Measurements from ENCODE around the gene SSR4. TPM values are rescaled to one million over a fixed set of nuclear protein-coding genes. Genes with fewer than 3 reads are reported as not detected.

The SSR4 gene
- total RNA-seq, 1 donor from 2014 or later, result 401 TPM

DNA sequence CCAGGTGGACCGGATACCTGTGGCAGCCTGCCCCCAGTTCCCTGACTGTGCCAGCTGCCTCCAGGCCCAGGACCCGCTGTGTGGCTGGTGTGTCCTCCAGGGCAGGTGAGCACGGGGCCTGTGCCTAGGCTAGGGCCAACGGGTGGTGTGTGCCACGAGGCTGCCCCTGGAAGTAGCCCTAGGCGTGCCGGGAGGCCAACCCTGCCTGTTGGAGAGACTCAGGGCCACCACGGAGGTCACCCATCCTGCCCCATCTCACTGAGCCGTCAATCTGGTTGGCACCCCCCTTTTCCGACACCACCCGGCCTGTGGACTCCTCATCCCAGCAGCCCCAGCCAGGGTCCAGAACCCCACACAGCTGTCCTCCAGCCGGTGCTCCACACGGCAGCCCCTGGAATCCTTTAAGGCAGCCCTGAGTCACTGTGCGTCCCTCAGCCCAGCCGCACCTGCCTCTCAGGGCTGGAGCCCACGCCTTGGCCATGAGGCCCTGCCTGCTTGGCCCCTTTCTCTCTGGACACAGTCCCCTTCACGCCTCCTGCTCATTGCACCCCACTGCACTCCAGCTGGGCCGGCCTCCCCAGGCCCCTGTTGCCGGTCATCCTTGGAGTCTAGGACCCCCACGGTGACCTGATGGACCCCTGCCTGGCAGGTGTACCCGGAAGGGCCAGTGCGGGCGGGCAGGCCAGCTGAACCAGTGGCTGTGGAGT lies 25.2 kb upstream of the SSR4 start:
- no peak for DNase-seq (ENCODE audit: low spot score)

GRCh38 chrX:153769865-153770600 lies 24.4 kb upstream of the SSR4 start:
- no peak for DNase-seq (ENCODE audit: low spot score)

GRCh38 chrX:153770601-153771414 lies 23.7 kb upstream of the SSR4 start:
- no peak for DNase-seq (ENCODE audit: low spot score)

DNA sequence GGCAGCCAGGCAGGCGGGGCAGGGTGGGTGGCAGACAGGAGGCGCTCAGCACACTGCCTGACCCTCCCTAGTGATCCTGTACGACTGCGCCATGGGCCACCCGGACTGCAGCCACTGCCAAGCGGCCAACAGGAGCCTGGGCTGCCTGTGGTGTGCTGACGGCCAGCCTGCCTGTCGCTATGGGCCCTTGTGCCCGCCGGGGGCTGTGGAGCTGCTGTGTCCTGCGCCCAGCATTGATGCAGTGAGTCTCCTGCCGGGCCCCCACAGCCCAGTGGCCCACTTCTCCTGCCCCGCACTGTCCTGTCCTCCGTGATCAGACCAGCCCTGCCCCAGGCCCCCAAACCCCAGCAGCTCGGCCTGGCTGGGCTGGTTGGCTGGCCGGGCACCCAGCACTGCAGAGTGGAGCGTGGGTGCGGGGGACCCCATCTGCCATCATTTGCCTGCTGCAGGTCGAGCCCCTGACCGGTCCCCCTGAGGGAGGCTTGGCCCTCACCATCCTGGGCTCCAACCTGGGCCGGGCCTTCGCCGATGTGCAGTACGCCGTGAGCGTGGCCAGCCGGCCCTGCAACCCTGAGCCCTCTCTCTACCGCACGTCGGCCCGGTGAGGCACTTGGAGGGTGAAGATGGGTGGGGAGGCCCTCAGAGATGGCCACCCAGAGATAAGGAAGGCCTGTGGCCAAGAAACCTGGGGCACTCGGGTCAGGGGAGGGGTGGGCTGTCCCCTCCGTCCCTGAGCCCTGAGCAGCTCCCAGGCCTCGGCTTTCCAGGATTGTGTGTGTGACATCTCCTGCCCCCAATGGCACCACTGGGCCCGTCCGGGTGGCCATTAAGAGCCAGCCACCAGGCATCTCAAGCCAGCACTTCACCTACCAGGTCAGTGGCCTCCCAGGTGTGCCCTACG lies 22.8 kb upstream of the SSR4 start:
- DNase-seq (ENCODE audit: low spot score), result no peak

- no peak for DNase-seq (ENCODE audit: low spot score)
Measured at GRCh38 chrX:153772316-153773217, 21.9 kb upstream of the SSR4 start.

DNA sequence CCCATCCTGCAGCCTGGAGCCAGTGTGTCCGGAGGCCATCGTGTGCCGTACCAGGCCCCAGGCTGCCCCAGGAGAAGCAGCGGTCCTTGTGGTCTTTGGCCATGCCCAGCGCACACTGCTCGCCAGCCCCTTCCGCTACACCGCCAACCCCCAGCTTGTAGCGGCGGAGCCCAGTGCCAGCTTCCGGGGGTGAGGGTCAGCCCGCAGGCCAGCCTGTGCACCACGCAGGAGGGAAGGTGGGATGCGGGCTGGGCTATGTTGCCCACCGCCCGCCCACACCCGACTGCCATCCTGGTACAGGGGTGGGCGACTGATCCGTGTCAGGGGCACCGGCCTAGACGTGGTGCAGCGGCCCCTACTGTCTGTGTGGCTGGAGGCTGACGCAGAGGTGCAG lies 21.3 kb upstream of the SSR4 start:
- no peak for DNase-seq (ENCODE audit: low spot score)

GRCh38 chrX:153773741-153774575 lies 20.5 kb upstream of the SSR4 start:
- DNase-seq (ENCODE audit: low spot score), result no peak

GRCh38 chrX:153774576-153775292 lies 19.7 kb upstream of the SSR4 start:
- no peak for DNase-seq (ENCODE audit: low spot score)

- no peak for DNase-seq (ENCODE audit: low spot score)
Measured at GRCh38 chrX:153775293-153776119, 19.0 kb upstream of the SSR4 start.

- DNase-seq (ENCODE audit: low spot score), result no peak
Measured at GRCh38 chrX:153776120-153776599, 18.3 kb upstream of the SSR4 start.

- no peak for DNase-seq (ENCODE audit: low spot score)
Measured at GRCh38 chrX:153776611-153777045, 17.8 kb upstream of the SSR4 start.

GRCh38 chrX:153777261-153778090 lies 17.0 kb upstream of the SSR4 start:
- no peak for DNase-seq (ENCODE audit: low spot score)

GRCh38 chrX:153778181-153778580 lies 16.3 kb upstream of the SSR4 start:
- no peak for DNase-seq (ENCODE audit: low spot score)

DNA sequence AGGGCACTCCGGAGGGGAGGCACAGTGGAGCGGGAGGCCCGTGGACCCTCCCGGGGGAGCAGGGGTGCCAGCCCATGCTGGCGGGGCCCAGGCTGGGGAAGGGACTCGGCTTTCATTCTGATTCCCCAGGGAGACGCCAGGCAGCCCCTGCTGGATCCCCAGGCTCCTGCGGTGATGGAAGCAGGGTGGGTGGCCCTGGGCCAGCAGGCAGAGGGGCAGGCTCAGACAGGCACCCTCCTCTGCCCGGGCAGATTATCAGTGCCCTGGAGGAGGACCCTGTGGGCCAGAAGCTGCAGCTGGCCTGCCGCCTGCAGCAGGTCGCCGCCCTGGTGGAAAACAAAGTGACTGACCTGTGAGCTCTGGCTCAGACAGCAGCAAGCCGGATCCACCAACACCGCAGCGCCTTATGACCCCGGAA lies 15.8 kb upstream of the SSR4 start:
- DNase-seq (ENCODE audit: low spot score), result no peak

- no peak for DNase-seq (ENCODE audit: low spot score)
Measured at GRCh38 chrX:153779891-153780677, 14.4 kb upstream of the SSR4 start.

All from mucosa of gallbladder (tissue), 1 donor.